Colonic mucosa (tissue), 4 donors: ENCODE results near the gene MAP2K3. TPM values are rescaled to one million over a fixed set of nuclear protein-coding genes. Genes with fewer than 3 reads are reported as not detected.

Experiments used
- DNase-seq: peaks from one replicate; pipeline ENCODE4 v3.0.0-alpha.2; 2020
- H3K27ac ChIP-seq: fragments of 200-600 bp; one replicate; pipeline ENCODE4 v1.8.0; 2021
- H3K27me3 ChIP-seq: fragments of 200-600 bp; one replicate; pipeline ENCODE4 v1.8.0; 2021
- H3K36me3 ChIP-seq: fragments of 200-600 bp; one replicate; pipeline ENCODE4 v1.8.0; 2021
- H3K4me1 ChIP-seq: fragments of 200-600 bp; one replicate; pipeline ENCODE4 v1.8.0; 2021; ENCODE audit warnings: mild to moderate bottlenecking
- H3K4me3 ChIP-seq: fragments of 200-600 bp; one replicate; pipeline ENCODE4 v1.8.0; 2021
- H3K9ac ChIP-seq, 2 donors: one replicate each; pipeline ENCODE4 v1.7.0; 2013; ENCODE audit warnings: control low read depth in 2 of 2, low read depth in 2 of 2, low read length in 2 of 2
- H3K9me3 ChIP-seq: fragments of 200-600 bp; one replicate; pipeline ENCODE4 v1.8.0; 2021
- CTCF ChIP-seq: fragments of 200-600 bp; IDR thresholded peaks from one replicate; pipeline ENCODE4 v1.8.0; 2022; ENCODE audit warnings: antibody characterized with exemption, mild to moderate bottlenecking
- intact Hi-C: fragments of 100-400 bp; cut with DNase I; formaldehyde crosslinking; loops from one replicate; pipeline ENCODE4 v1.14.1; 2022
- total RNA-seq, 2 donors: library from RNA; stranded (reverse); fragmentation: NEBNext Ultra II Directional in 1 of 2; extraction: Animal tissue kit (Norgen Biotek cat#: 25700) in 1 of 2; gene quantifications; one replicate each; pipeline ENCODE4 v1.2.1, GENCODE V29; 2021
- donor health status: healthy.
- donor health status: DM: no; HTN: no; CAD: no.
- donor health status: DM: no; HTN: no; CAD: no.

MAP2K3 gene
- total RNA-seq, 2 donors from 2014 or later, result 64.5 to 67.1 TPM

- Histone ChIP-seq H3K27me3 (no peaks in the 10 kb centered on the region), H3K27ac (no peak overlapping the region), H3K36me3 (peaks cover 22% of the 10 kb centered on the region), H3K9me3 (no peaks in the 10 kb centered on the region), H3K4me3 (no peak overlapping the region), H3K9ac (no peak overlapping the region), H3K4me1 (no peaks in the 10 kb centered on the region)
- TF ChIP-seq CTCF, result no peak
- no peak for DNase-seq
- intact Hi-C loops, result no loop called here
Measured at GRCh38 chr17:21298056-21298982, 13.8 kb downstream of the MAP2K3 start.

- Histone ChIP-seq H3K27me3 (no peaks in the 10 kb centered on the region), H3K9me3 (no peaks in the 10 kb centered on the region), H3K4me3 (no peak overlapping the region), H3K4me1 (no peaks in the 10 kb centered on the region), H3K36me3 (peaks cover 25% of the 10 kb centered on the region), H3K27ac (no peak overlapping the region), H3K9ac (no peak overlapping the region)
- DNase-seq, result no peak
- TF ChIP-seq CTCF, result no peak
- intact Hi-C loops, result no loop called here
Measured at GRCh38 chr17:21298983-21299519, 14.5 kb downstream of the MAP2K3 start.

- H3K27me3 ChIP-seq, result no peaks in the 10 kb centered on the region
- no peaks in the 10 kb centered on the region for H3K4me1 ChIP-seq
- H3K9me3 ChIP-seq, result no peaks in the 10 kb centered on the region
- peaks cover 26% of the 10 kb centered on the region for H3K36me3 ChIP-seq
- H3K27ac ChIP-seq, result no peak overlapping the region
- intact Hi-C loops, result no loop called here
- DNase-seq, result no peak
- TF ChIP-seq CTCF, result no peak
- no peak overlapping the region for H3K4me3 ChIP-seq
- H3K9ac ChIP-seq, result no peak overlapping the region
Measured at GRCh38 chr17:21299981-21300600, 15.6 kb downstream of the MAP2K3 start.

GRCh38 chr17:21300601-21301571, 16.4 kb downstream of the MAP2K3 start:
- TF ChIP-seq CTCF, result no peak
- intact Hi-C loops, result no loop called here
- Histone ChIP-seq H3K36me3 (peaks cover 26% of the 10 kb centered on the region), H3K9me3 (no peaks in the 10 kb centered on the region), H3K27me3 (no peaks in the 10 kb centered on the region), H3K4me3 (no peak overlapping the region), H3K4me1 (no peaks in the 10 kb centered on the region), H3K27ac (no peak overlapping the region), H3K9ac (no peak overlapping the region)
- no peak for DNase-seq
